HCT116 (cell line): Measurements from ENCODE around the gene ATF1. TPM values are rescaled to one million over a fixed set of nuclear protein-coding genes. Genes with fewer than 3 reads are reported as not detected.

Experiments used
- ATAC-seq: fragments of 200-7000 bp; cut with Tn5 transposase; 2 replicates; pipeline ENCODE4 v1.9.1; 2020; ENCODE audit warnings: mild to moderate bottlenecking, moderate library complexity
- BruUV-seq: library from RNA; stranded (reverse); fragments of 400-500 nt; replicated peaks from 2 replicates; lab custom pipeline; 2021; lab: Mats Ljungman, UMichigan
- CTCF ChIA-PET: fragments of 300-600 bp; sonication (Branson Sonifier 250); formaldehyde crosslinking; loops from one replicate; lab custom pipeline; 2021; ENCODE audit warnings: antibody characterized with exemption; lab: Charles Lee
- POLR2A ChIA-PET: fragments of 300-600, 350-600 bp; sonication (Branson Sonifier 250); formaldehyde crosslinking; loops from one replicate; lab custom pipeline; 2021; ENCODE audit warnings: antibody characterized with exemption; lab: Charles Lee
- RAD21 ChIA-PET, 2 experiments: fragments of 300-600 bp; sonication (Branson Sonifier 250); formaldehyde crosslinking; loops; one replicate each; lab custom pipeline; 2023; ENCODE audit warnings: low total read pairs in 2 of 2; ENCODE audit not compliant: uncharacterized antibody in 2 of 2, unreplicated experiment in 2 of 2, low non-redundant PET in 1 of 2; lab: Charles Lee
- DNase-seq: peaks from one replicate; pipeline ENCODE4 v3.0.0-alpha.2; 2010; ENCODE audit warnings: low read depth, low spot score
- H2AFZ ChIP-seq: fragments of 200-600 bp; shearing (Covaris generic), sonication (generic); 2 replicates; pipeline ENCODE4 v1.6.1; 2017; ENCODE audit warnings: low read depth, mixed run types, mixed read lengths, antibody characterized with exemption, low read length; ENCODE audit not compliant: poor library complexity, severe bottlenecking
- H3K27ac ChIP-seq: 2 replicates; pipeline ENCODE4 v1.5.1; 2012; ENCODE audit warnings: low read depth, low read length
- H3K27me3 ChIP-seq: fragments of 200-600 bp; sonication (generic); 2 replicates; pipeline ENCODE4 v1.6.1; 2016; ENCODE audit warnings: mixed run types, low read length, mixed read lengths; ENCODE audit not compliant: insufficient read depth
- H3K36me3 ChIP-seq, 2 experiments: fragments of 200-500 bp in 1 of 2; fragments of 200-600 bp in 1 of 2; sonication (Bioruptor generic) in 1 of 2; sonication (generic) in 1 of 2; 2 replicates each; pipeline versions ENCODE4 v1.5.1 to v1.6.1; 2014 to 2016; ENCODE audit warnings: low read length in 2 of 2, inconsistent platforms in 1 of 2, mixed read lengths in 1 of 2, mixed run types in 1 of 2; ENCODE audit not compliant: insufficient read depth in 2 of 2, control insufficient read depth in 1 of 2
- H3K4me1 ChIP-seq, 2 experiments: fragments of 200-600 bp in 1 of 2; sonication (generic) in 1 of 2; 2 replicates each; pipeline versions ENCODE4 v1.5.1 to v1.6.1; 2012 to 2017; ENCODE audit warnings: low read length in 2 of 2, inconsistent platforms in 1 of 2, mild to moderate bottlenecking in 1 of 2, mixed read lengths in 1 of 2, mixed run types in 1 of 2, moderate library complexity in 1 of 2; ENCODE audit not compliant: insufficient read depth in 2 of 2, control insufficient read depth in 1 of 2
- H3K4me2 ChIP-seq: fragments of 200-600 bp; sonication (generic); 2 replicates; pipeline ENCODE4 v1.6.1; 2017; ENCODE audit warnings: mixed run types, low read length, mixed read lengths
- H3K4me3 ChIP-seq, 2 experiments: fragments of 200-600 bp in 1 of 2; sonication (generic) in 1 of 2; replicated peaks in 1 of 2; 2 replicates each; pipeline ENCODE4 v1.5.1; 2011 to 2016; ENCODE audit warnings: low read length in 2 of 2, control low read depth in 1 of 2, low read depth in 1 of 2, mild to moderate bottlenecking in 1 of 2, mixed read lengths in 1 of 2, mixed run types in 1 of 2
- H3K79me2 ChIP-seq: fragments of 200-600 bp; sonication (generic); 2 replicates; pipeline ENCODE4 v1.6.1; 2017; ENCODE audit warnings: mild to moderate bottlenecking, mixed run types, low read length, moderate library complexity, mixed read lengths; ENCODE audit not compliant: insufficient read depth
- H3K9ac ChIP-seq: fragments of 200-600 bp; sonication (generic); 2 replicates; pipeline ENCODE4 v1.6.1; 2016; ENCODE audit warnings: low read length, mixed read lengths
- H3K9me2 ChIP-seq: fragments of 200-600 bp; sonication (generic), shearing (Covaris generic); 2 replicates; pipeline ENCODE4 v1.6.1; 2017; ENCODE audit warnings: mixed run types, mild to moderate bottlenecking, moderate library complexity; ENCODE audit not compliant: insufficient read depth
- H3K9me3 ChIP-seq, 2 experiments: fragments of 200-500 bp in 1 of 2; fragments of 200-600 bp in 1 of 2; sonication (Bioruptor generic) in 1 of 2; sonication (generic) in 1 of 2; 2 replicates each; pipeline ENCODE4 v1.6.1; 2014 to 2017; ENCODE audit warnings: low read length in 2 of 2, mixed read lengths in 2 of 2, inconsistent platforms in 1 of 2, low read depth in 1 of 2, mild to moderate bottlenecking in 1 of 2, mixed run types in 1 of 2, moderate library complexity in 1 of 2; ENCODE audit not compliant: control insufficient read depth in 1 of 2, insufficient read depth in 1 of 2
- H4K20me1 ChIP-seq: fragments of 200-600 bp; sonication (generic), shearing (Covaris generic); 2 replicates; pipeline ENCODE4 v1.6.1; 2017; ENCODE audit warnings: mixed run types, mild to moderate bottlenecking, moderate library complexity; ENCODE audit not compliant: insufficient read depth
- CEBPB ChIP-seq: IDR thresholded peaks from 2 replicates; pipeline ENCODE4 v1.6.1; 2012; ENCODE audit warnings: low read depth
- EGR1 ChIP-seq: IDR thresholded peaks from 2 replicates; pipeline ENCODE4 v1.6.1; 2012; ENCODE audit warnings: low read depth
- ELF1 ChIP-seq: IDR thresholded peaks from 2 replicates; pipeline ENCODE4 v1.6.1; 2012; ENCODE audit warnings: low read depth, borderline replicate concordance
- JUND ChIP-seq: IDR thresholded peaks from 2 replicates; pipeline ENCODE4 v1.6.1; 2012
- POLR2AphosphoS5 ChIP-seq: IDR thresholded peaks from 2 replicates; pipeline ENCODE4 v1.6.1; 2011; ENCODE audit warnings: mild to moderate bottlenecking, low read depth, low read length, moderate library complexity
- TCF7L2 ChIP-seq: IDR thresholded peaks from 2 replicates; pipeline ENCODE4 v1.7.0; 2011; ENCODE audit warnings: borderline replicate concordance, inconsistent platforms; ENCODE audit not compliant: insufficient read depth, insufficient read length; ENCODE audit errors: extremely low read depth
- YY1 ChIP-seq: IDR thresholded peaks from 2 replicates; pipeline ENCODE4 v1.6.1; 2011; ENCODE audit warnings: low read length, low read depth, moderate library complexity, mild to moderate bottlenecking; ENCODE audit not compliant: insufficient replicate concordance; ENCODE audit errors: extremely low read depth
- ZNF274 ChIP-seq: fragments of 200-500 bp; sonication (Bioruptor generic); IDR thresholded peaks from 2 replicates; pipeline ENCODE4 v1.6.1; 2014; ENCODE audit warnings: mild to moderate bottlenecking, low read depth, low read length, inconsistent platforms
- intact Hi-C: fragments of 100-400 bp; cut with micrococcal nuclease; formaldehyde crosslinking; loops from 2 replicates; pipeline ENCODE4 v1.10.0; 2022
- total RNA-seq: library from RNA; stranded (reverse); gene quantifications from one replicate; pipeline ENCODE4 v1.2.1, GENCODE V29; 2021; ENCODE audit not compliant: unreplicated experiment
- TF ChIP-seq, protein P1 (sequence below): IDR thresholded peaks from 2 replicates; pipeline ENCODE4 v1.6.1; 2011; ENCODE audit warnings: mild to moderate bottlenecking, low read length, moderate library complexity; ENCODE audit not compliant: insufficient replicate concordance; ENCODE audit errors: extremely low read depth
- TF ChIP-seq, protein P2 (sequence below): IDR thresholded peaks from 2 replicates; pipeline ENCODE4 v1.6.1; 2012
- TF ChIP-seq, protein P3 (sequence below): IDR thresholded peaks from 2 replicates; pipeline ENCODE4 v1.6.1; 2012; ENCODE audit warnings: low read depth
- TF ChIP-seq, protein P4 (sequence below): IDR thresholded peaks from 2 replicates; pipeline ENCODE4 v1.6.1; 2012

Gene ATF1
- total RNA-seq, 1 experiment from 2014 or later, result 48.8 TPM

- TF ChIP-seq, protein P1, sequence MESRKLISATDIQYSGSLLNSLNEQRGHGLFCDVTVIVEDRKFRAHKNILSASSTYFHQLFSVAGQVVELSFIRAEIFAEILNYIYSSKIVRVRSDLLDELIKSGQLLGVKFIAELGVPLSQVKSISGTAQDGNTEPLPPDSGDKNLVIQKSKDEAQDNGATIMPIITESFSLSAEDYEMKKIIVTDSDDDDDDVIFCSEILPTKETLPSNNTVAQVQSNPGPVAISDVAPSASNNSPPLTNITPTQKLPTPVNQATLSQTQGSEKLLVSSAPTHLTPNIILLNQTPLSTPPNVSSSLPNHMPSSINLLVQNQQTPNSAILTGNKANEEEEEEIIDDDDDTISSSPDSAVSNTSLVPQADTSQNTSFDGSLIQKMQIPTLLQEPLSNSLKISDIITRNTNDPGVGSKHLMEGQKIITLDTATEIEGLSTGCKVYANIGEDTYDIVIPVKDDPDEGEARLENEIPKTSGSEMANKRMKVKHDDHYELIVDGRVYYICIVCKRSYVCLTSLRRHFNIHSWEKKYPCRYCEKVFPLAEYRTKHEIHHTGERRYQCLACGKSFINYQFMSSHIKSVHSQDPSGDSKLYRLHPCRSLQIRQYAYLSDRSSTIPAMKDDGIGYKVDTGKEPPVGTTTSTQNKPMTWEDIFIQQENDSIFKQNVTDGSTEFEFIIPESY, result no peak
- TF ChIP-seq EGR1, result no peak
- TF ChIP-seq ZNF274, result no peak
Measured at GRCh38 chr12:50775251-50775650, 11.3 kb downstream of the ATF1 start (continued).

- ChIA-PET RAD21 (no interaction called here), POLR2A (interaction anchor here (1.0 kb wide), 1 partner anchor 10 kb away, joined by 3 read pairs; no protein-coding TSS in a partner anchor), CTCF (interaction anchor here (1.2 kb wide), 1 partner anchor 13 kb away, joined by 3 read pairs; no protein-coding TSS in a partner anchor)
- Histone ChIP-seq H3K4me1 (peaks cover 35 to 42% of the 10 kb centered on the region in 2 experiments), H2AFZ (no peak overlapping the region), H3K9ac (no peak overlapping the region), H3K36me3 (no peaks in the 10 kb centered on the region), H3K4me3 (no peak overlapping the region), H3K9me3 (no peaks in the 10 kb centered on the region), H3K9me2 (no peaks in the 10 kb centered on the region), H3K79me2 (peaks cover 70% of the 10 kb centered on the region), H3K4me2 (no peak overlapping the region), H4K20me1 (no peaks in the 10 kb centered on the region), H3K27ac (no peak overlapping the region), H3K27me3 (no peaks in the 10 kb centered on the region)
- no peak for DNase-seq
- TF ChIP-seq YY1, result no peak
- no peak for TF ChIP-seq ELF1
- TF ChIP-seq, protein P1, result no peak
- TF ChIP-seq, protein P2, sequence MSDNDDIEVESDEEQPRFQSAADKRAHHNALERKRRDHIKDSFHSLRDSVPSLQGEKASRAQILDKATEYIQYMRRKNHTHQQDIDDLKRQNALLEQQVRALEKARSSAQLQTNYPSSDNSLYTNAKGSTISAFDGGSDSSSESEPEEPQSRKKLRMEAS, result no peak
- TF ChIP-seq, protein P3, sequence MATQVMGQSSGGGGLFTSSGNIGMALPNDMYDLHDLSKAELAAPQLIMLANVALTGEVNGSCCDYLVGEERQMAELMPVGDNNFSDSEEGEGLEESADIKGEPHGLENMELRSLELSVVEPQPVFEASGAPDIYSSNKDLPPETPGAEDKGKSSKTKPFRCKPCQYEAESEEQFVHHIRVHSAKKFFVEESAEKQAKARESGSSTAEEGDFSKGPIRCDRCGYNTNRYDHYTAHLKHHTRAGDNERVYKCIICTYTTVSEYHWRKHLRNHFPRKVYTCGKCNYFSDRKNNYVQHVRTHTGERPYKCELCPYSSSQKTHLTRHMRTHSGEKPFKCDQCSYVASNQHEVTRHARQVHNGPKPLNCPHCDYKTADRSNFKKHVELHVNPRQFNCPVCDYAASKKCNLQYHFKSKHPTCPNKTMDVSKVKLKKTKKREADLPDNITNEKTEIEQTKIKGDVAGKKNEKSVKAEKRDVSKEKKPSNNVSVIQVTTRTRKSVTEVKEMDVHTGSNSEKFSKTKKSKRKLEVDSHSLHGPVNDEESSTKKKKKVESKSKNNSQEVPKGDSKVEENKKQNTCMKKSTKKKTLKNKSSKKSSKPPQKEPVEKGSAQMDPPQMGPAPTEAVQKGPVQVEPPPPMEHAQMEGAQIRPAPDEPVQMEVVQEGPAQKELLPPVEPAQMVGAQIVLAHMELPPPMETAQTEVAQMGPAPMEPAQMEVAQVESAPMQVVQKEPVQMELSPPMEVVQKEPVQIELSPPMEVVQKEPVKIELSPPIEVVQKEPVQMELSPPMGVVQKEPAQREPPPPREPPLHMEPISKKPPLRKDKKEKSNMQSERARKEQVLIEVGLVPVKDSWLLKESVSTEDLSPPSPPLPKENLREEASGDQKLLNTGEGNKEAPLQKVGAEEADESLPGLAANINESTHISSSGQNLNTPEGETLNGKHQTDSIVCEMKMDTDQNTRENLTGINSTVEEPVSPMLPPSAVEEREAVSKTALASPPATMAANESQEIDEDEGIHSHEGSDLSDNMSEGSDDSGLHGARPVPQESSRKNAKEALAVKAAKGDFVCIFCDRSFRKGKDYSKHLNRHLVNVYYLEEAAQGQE, result no peak
- TF ChIP-seq CEBPB, result no peak
- TF ChIP-seq, protein P4, sequence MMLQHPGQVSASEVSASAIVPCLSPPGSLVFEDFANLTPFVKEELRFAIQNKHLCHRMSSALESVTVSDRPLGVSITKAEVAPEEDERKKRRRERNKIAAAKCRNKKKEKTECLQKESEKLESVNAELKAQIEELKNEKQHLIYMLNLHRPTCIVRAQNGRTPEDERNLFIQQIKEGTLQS, result no peak
- no peak for TF ChIP-seq POLR2AphosphoS5
- no peak for TF ChIP-seq JUND
- no peak for TF ChIP-seq TCF7L2
- BruUV-seq, result no TSS peak
- no peak for ATAC-seq
- intact Hi-C loops, result no loop called here
Measured at GRCh38 chr12:50776749-50777728, 13.1 kb downstream of the ATF1 start.
